Spleen (tissue), 11 donors: Measurements from ENCODE around the gene METTL13. TPM values are rescaled to one million over a fixed set of nuclear protein-coding genes. Genes with fewer than 3 reads are reported as not detected.

Source experiments
- DNase-seq: peaks from one replicate; pipeline ENCODE4 v3.0.0-alpha.2; 2020
- H3K27ac ChIP-seq, 8 donors: fragments of 200-600 bp; sonication (generic) in 7 of 8; 1 replicate in 4 of 8; 2 replicates in 4 of 8; pipeline versions ENCODE4 v1.5.0 to v1.8.0; 2016 to 2021; ENCODE audit warnings: inconsistent platforms in 4 of 8, mild to moderate bottlenecking in 4 of 8, moderate library complexity in 1 of 8
- H3K27me3 ChIP-seq, 7 donors: fragments of 200-600 bp; sonication (generic) in 6 of 7; replicated peaks in 1 of 7; 1 replicate in 4 of 7; 2 replicates in 3 of 7; pipeline versions ENCODE4 v1.5.0 to v1.8.0; 2016 to 2021; ENCODE audit warnings: inconsistent platforms in 3 of 7, mild to moderate bottlenecking in 1 of 7
- H3K36me3 ChIP-seq, 6 donors: fragments of 200-600 bp; sonication (generic) in 5 of 6; 1 replicate in 4 of 6; 2 replicates in 2 of 6; pipeline versions ENCODE4 v1.5.0 to v1.8.0; 2016 to 2021; ENCODE audit warnings: inconsistent platforms in 2 of 6
- H3K4me1 ChIP-seq, 6 donors: fragments of 200-600 bp; sonication (generic) in 5 of 6; 1 replicate in 3 of 6; 2 replicates in 3 of 6; pipeline versions ENCODE4 v1.5.0 to v1.8.0; 2016 to 2021; ENCODE audit warnings: inconsistent platforms in 3 of 6
- H3K4me3 ChIP-seq, 8 donors: fragments of 200-600 bp; sonication (generic) in 7 of 8; 1 replicate in 4 of 8; 2 replicates in 4 of 8; pipeline versions ENCODE4 v1.5.0 to v1.8.0; 2016 to 2021; ENCODE audit warnings: inconsistent platforms in 4 of 8, mild to moderate bottlenecking in 4 of 8, moderate library complexity in 2 of 8
- H3K9me3 ChIP-seq, 8 donors: fragments of 200-600 bp; sonication (generic) in 7 of 8; 1 replicate in 4 of 8; 2 replicates in 4 of 8; pipeline versions ENCODE4 v1.5.0 to v1.8.0; 2016 to 2021; ENCODE audit warnings: inconsistent platforms in 4 of 8
- POLR2A ChIP-seq, 3 donors: fragments of 450-650 bp; IDR thresholded peaks; one replicate each; pipeline ENCODE4 v1.5.1; 2017; ENCODE audit warnings: antibody characterized with exemption in 3 of 3, mild to moderate bottlenecking in 1 of 3
- POLR2AphosphoS5 ChIP-seq, 3 donors: sonication (generic); formaldehyde crosslinking; IDR thresholded peaks; one replicate each; pipeline ENCODE4 v1.5.1; 2017; ENCODE audit warnings: antibody characterized with exemption in 3 of 3
- WGBS, 5 donors: extraction: QIAGEN DNeasy Blood & Tissue Kit in 3 of 5; methylation state at CpG; one replicate each; pipeline versions ENCODE4 v1.1.5 to v1.1.7; 2013 to 2018; 5-methylcytosine and 5-hydroxymethylcytosine counted together
- intact Hi-C: fragments of 100-400 bp; cut with DNase I; formaldehyde crosslinking; loops from one replicate; pipeline ENCODE4 v1.15.0; 2023; ENCODE audit warnings: low total_unique reads
- polyA plus RNA-seq, 3 donors: library from polyadenylated mRNA; stranded (reverse); fragments of 200-250 nt; gene quantifications; one replicate each; pipeline ENCODE4 v1.2.1, GENCODE V29; 2013
- total RNA-seq, 7 donors: library from RNA; depleted of rRNA in 3 of 7; stranded (reverse); fragments of >200 nt in 3 of 7; fragmentation: NEBNext Ultra II Directional in 4 of 7; extraction: Animal tissue kit (Norgen Biotek cat#: 25700) in 4 of 7; gene quantifications; one replicate each; pipeline versions ENCODE4 v1.1.0 to v1.2.1, GENCODE V29; 2016 to 2021
- TF ChIP-seq, protein P1 (sequence below), 11 experiments: fragments of 200-600 bp in 7 of 11; fragments of 450-650 bp in 4 of 11; sonication (generic) in 4 of 11; IDR thresholded peaks in 8 of 11; conservative IDR thresholded peaks in 3 of 11; 1 replicate in 7 of 11; 2 replicates in 4 of 11; pipeline versions ENCODE4 v1.4.0 to v1.8.0; 2016 to 2021; ENCODE audit warnings: antibody characterized with exemption in 11 of 11, inconsistent platforms in 4 of 11, mild to moderate bottlenecking in 1 of 11
- donor health status: healthy with polysubstance abuse.
- donor health status: DM: no; HTN: no; CAD: no; lungs with moderate emphysema.
- donor health status: DM: no; HTN: no; CAD: no.
- donor health status: Bipolar disorder and iron deficiency.
- donor health status: healthy.
- donor health status: DM: no; HTN: no; CAD: no.
- donor health status: DM: yes; HTN: yes; CAD: no.

The METTL13 gene
- total and polyA plus RNA-seq, 10 donors: 10.3 to 29.6 (median 24.8) TPM

DNA sequence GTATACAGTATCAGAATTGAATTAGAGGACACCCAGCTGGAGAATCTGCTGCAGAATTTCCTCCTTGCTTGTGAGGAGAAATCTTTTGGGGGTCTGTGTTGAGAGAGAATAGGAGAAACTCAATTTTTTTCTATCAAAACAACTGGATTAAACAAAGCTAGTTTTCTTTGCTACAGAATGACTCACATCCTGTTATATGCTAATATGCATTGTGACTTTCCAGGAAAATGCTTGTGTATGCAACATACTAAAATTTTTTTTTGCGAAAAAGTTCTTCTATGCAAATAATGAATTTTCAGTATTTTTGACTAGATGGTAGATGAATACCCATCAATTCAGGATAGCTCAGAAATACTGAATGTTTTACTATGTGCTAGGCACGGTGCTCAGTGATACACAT lies 41.8 kb upstream of the METTL13 start:
- WGBS, 5 donors: 67 to 75% (median 70%) methylated on average over 2 of the region's 2 CpGs
- TF ChIP-seq, protein P1, sequence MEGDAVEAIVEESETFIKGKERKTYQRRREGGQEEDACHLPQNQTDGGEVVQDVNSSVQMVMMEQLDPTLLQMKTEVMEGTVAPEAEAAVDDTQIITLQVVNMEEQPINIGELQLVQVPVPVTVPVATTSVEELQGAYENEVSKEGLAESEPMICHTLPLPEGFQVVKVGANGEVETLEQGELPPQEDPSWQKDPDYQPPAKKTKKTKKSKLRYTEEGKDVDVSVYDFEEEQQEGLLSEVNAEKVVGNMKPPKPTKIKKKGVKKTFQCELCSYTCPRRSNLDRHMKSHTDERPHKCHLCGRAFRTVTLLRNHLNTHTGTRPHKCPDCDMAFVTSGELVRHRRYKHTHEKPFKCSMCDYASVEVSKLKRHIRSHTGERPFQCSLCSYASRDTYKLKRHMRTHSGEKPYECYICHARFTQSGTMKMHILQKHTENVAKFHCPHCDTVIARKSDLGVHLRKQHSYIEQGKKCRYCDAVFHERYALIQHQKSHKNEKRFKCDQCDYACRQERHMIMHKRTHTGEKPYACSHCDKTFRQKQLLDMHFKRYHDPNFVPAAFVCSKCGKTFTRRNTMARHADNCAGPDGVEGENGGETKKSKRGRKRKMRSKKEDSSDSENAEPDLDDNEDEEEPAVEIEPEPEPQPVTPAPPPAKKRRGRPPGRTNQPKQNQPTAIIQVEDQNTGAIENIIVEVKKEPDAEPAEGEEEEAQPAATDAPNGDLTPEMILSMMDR (IDR thresholded peaks at IDR 0.05 in 8 of 11, conservative IDR thresholded peaks at IDR 0.05 in 3 of 11): no peak
- TF ChIP-seq POLR2AphosphoS5 (IDR thresholded peaks at IDR 0.05) (no peak), POLR2A (IDR thresholded peaks at IDR 0.05) (no peak)
- no peaks in the 10 kb centered on the region for H3K9me3 ChIP-seq
- no peaks in the 10 kb centered on the region for H3K27me3 ChIP-seq
- peaks cover 30 to 50% (median 39%) of the 10 kb centered on the region in 6 donors for H3K4me1 ChIP-seq
- H3K4me3 ChIP-seq: no peak overlapping the region
- no peak for DNase-seq
- H3K27ac ChIP-seq: peak overlapping the region in 2 of 8 donors; percentile 97 to 99
- intact Hi-C loops: loop anchor here (5.0 kb wide), 1 partner anchor 43 kb away; the partner anchor contains the start of gene METTL13
- peaks cover 0 to 40% (median 24%) of the 10 kb centered on the region in 6 donors for H3K36me3 ChIP-seq

DNA sequence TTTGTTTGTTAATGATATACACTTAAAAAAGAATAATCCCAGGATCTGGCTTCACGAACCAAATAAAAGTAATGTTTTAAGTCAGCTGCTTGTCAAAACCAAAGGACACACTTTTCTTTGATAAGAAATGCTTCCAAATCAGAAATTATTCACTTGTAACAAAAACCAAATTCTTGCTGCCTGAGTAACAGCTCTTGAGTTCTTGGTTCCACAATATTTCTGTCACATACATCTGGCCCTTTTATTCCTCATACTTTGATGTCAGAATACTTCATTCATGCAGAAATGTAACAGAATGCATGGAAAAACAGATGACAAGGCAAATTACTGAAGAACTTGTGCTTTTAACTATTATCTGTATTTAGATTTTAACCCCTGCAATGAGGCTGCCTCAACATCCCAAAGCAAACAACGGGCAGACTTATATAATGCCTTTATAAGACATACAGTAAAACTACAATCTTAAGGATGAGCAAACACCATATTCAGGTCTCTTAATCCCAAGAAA lies 41.0 kb upstream of the METTL13 start:
- H3K4me3 ChIP-seq: peak overlapping the region in 4 of 8 donors; percentile 82 to 95 (median 87)
- 66 to 94% (median 87%) methylated on average over 2 of the region's 2 CpGs for WGBS, 5 donors
- intact Hi-C loops: loop anchor here (5.0 kb wide), 1 partner anchor 42 kb away; the partner anchor contains the start of gene METTL13
- H3K36me3 ChIP-seq: peaks cover 0 to 32% (median 20%) of the 10 kb centered on the region in 6 donors
- no peak for DNase-seq
- H3K27ac ChIP-seq: peak overlapping the region in 2 of 8 donors; percentile 97 to 99
- H3K27me3 ChIP-seq: no peaks in the 10 kb centered on the region
- H3K4me1 ChIP-seq: peaks cover 30 to 50% (median 39%) of the 10 kb centered on the region in 6 donors
- H3K9me3 ChIP-seq: no peaks in the 10 kb centered on the region
- no peak for TF ChIP-seq POLR2A (IDR thresholded peaks at IDR 0.05)
- TF ChIP-seq, protein P1 (IDR thresholded peaks at IDR 0.05 in 8 of 11, conservative IDR thresholded peaks at IDR 0.05 in 3 of 11): no peak
- no peak for TF ChIP-seq POLR2AphosphoS5 (IDR thresholded peaks at IDR 0.05)

DNA sequence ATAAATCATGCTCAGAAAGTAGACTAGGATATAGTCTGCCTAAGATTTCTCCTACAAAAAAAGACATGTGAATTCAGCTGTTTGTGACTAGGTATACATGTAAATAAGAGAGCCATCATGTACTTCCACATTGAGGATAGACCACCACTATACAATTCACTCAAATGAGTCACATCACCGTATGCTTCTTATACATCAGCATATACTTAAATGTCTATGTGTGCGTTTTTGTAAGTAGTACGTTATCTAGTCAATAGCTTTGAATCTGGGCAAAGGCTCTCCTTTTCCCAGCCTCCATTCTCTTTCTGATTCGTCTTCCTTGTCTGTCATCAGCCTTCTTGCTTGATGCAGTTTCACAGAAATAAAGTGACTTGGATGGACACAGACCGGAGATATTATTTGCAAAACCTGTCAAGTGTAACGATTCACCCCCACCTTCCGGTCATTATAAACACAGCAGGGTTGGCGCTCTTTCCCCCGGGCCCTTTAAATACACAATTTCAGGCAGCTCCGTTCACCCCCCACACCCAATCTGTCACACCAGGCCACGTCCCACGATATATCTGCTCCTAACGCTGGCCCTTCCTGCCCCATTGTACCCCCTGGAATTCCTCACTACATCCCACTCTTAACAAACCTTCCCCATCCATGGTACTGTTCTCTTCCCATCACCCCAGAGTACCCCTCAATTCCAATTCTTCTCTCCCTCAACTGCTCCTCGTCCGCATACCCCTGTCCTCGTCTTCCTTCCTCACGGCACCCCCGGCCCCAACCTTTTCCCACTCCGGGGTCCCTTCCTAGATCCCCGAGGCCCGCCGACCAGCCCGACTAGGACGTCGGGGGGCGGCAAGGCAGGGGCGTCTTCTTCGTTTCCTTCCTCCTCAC lies 40.2 kb upstream of the METTL13 start:
- DNase-seq: no peak
- H3K4me3 ChIP-seq: peak overlapping the region; percentile 62 to 95 (median 84)
- 1 to 3% (median 2%) methylated on average over 28 of the region's 28 CpGs for WGBS, 5 donors
- no peaks in the 10 kb centered on the region for H3K9me3 ChIP-seq
- intact Hi-C loops: loop anchor here (5.0 kb wide), 1 partner anchor 41 kb away; the partner anchor contains the start of gene METTL13
- peaks cover 0 to 24% (median 13%) of the 10 kb centered on the region in 6 donors for H3K36me3 ChIP-seq
- peak overlapping the region; percentile 92 to 99 (median 97) for H3K27ac ChIP-seq
- H3K4me1 ChIP-seq: peaks cover 30 to 50% (median 39%) of the 10 kb centered on the region in 6 donors
- no peaks in the 10 kb centered on the region for H3K27me3 ChIP-seq
- TF ChIP-seq, protein P1 (IDR thresholded peaks at IDR 0.05 in 8 of 11, conservative IDR thresholded peaks at IDR 0.05 in 3 of 11): peak in 3 of 11 experiments; percentile 1 to 22 (median 11)
- TF ChIP-seq POLR2A (IDR thresholded peaks at IDR 0.05): no peak
- no peak for TF ChIP-seq POLR2AphosphoS5 (IDR thresholded peaks at IDR 0.05)
